ENCODE data around the gene DLGAP5. TPM values are rescaled to one million over a fixed set of nuclear protein-coding genes. Genes with fewer than 3 reads are reported as not detected.

DLGAP5 gene
- total RNA-seq, 2 experiments from 2014 or later = 79.7 to 84.8 TPM

DNA sequence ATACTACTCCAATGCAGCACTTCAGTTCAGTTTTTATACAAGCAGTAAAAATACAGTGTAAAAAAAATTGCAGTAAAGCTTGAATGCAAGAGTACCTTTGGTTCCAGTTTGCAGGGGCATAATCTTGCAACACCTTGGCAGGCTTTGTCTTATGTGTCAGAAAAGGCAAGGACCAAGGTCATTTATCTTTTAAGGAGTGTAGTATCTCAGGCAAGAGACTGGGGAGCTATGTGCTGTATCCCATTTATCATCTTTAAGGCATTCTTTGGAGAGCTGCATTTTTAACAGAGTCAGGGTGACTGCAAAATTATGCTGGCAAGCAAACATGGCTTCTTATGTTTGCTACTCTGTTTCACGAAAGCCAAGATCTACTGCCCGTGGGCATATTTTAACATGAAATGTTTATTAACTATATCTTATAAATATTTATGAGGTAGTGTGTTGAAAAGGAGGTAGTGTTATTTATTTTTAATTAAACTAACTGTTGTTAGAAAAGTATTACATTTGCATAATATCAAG, 14.8 kb upstream of the DLGAP5 start:
- Mint-ChIP-seq H3K27me3 (peaks cover 26% of the 10 kb centered on the region), H3K27ac (no peak overlapping the region), H3K4me1 (no peaks in the 10 kb centered on the region), H3K36me3 (no peaks in the 10 kb centered on the region), H3K9me3 (no peaks in the 10 kb centered on the region), H3K4me3 (no peak overlapping the region)
- POLR2A ChIA-PET = interaction anchor here (0.5 kb wide), 1 partner anchor 15 kb away, joined by 4 read pairs; the partner anchor contains the start of gene DLGAP5
- no peak for DNase-seq
- no peak for ATAC-seq (ENCODE audit: low read depth)

DNA sequence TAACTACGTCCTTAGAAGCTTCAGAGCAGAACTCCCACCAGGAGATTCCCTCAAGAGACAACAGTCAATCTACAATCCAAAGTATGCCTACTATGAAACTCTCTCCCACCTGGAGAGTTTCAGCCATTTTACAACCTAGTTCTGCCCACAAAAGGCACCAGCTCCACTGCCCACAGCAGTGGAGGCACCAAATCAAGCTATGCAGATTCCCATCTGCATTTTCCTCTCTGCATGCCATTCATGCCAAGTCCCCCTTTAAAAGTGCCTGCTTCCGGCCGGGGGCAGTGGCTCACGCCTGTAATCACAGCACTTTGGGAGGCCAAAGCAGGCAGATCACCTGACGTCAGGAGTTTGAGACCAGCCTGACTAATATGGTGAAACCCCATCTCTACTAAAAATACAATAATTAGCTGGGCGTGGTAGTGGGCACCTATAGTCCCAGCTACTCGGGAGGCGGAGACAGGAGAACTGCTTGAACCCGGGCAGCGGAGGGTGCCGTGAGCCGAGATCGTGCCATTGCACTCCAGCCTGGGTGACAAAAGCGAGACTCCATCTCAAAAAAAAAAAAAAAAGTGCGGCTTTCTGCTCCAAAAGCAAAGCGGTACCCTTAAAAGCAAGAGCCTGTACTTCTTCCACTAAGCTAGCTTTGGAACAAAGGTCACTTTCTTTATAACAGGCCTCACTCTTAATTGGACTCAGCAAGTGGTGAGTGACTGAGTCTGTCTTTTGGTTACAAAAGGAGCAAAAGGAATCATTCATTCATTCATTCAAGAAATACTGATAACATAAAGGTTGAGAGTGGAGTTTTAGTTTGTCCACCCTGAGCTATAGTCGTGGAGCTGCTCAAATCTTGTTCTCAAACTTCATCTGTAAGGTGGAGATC, 10.1 kb upstream of the DLGAP5 start:
- no peak for ATAC-seq (ENCODE audit: low read depth)
- POLR2A ChIA-PET = interaction anchor here (0.6 to 1.1 kb wide), 5 partner anchors 10 to 220 kb away, joined by 3 to 4 read pairs (median 3); no protein-coding TSS in a partner anchor
- H3K36me3 Mint-ChIP-seq = no peaks in the 10 kb centered on the region

DNA sequence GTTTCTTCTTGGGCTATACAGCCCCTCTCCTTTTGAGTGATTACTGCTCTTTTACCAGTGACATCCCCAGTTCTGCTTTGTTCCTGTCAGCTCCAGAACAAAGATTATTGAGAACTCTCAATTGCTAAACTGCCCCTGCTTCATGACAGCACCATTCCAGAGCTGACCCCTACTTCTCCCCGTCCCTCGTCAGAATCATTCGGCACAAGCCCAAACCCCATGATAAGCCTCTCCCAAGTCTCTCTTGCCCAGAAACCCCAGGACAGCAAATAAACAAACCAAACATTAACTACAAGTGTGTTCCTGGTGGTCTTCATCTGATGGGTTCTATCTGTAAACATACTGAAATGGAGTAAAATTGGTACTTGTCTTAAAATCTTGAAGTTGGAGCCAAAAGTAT, 9.3 kb upstream of the DLGAP5 start:
- Mint-ChIP-seq H3K4me1 (no peaks in the 10 kb centered on the region), H3K27ac (no peak overlapping the region), H3K4me3 (no peak overlapping the region), H3K9me3 (no peaks in the 10 kb centered on the region), H3K36me3 (no peaks in the 10 kb centered on the region), H3K27me3 (peaks cover 36% of the 10 kb centered on the region)
- DNase-seq (no peak), ATAC-seq (ENCODE audit: low read depth) (no peak)
- POLR2A ChIA-PET = interaction anchor here (0.6 to 1.1 kb wide), 2 partner anchors 9 to 105 kb away, joined by 3 read pairs; no protein-coding TSS in a partner anchor

More for the DNA sequence above, 10.1 kb upstream of the DLGAP5 start:
- Mint-ChIP-seq H3K9me3 (no peaks in the 10 kb centered on the region), H3K4me1 (no peaks in the 10 kb centered on the region), H3K27ac (no peak overlapping the region), H3K27me3 (peaks cover 35% of the 10 kb centered on the region), H3K4me3 (no peak overlapping the region)
- no peak for DNase-seq

DNA sequence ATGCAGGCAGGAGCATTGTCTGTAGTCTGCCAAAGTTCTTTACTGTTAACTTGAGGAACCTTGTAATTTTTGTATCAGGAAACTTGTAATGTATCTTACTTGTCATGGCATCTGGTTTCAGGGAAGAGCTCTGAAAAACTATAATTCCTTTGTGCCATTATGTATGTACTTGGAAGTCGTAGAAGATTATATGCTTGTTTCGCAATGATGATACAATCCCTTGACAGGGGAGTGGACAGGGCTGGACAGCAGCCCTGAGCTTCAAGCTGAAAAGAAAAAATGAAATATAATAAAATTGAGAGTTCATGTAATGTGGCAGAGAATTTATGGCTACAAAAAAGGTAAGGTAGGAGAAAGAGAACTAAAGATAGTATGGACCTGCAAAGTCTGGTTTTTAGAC, 7.4 kb upstream of the DLGAP5 start:
- Mint-ChIP-seq H3K27me3 (peaks cover 33% of the 10 kb centered on the region), H3K4me1 (no peaks in the 10 kb centered on the region), H3K27ac (no peak overlapping the region), H3K9me3 (no peaks in the 10 kb centered on the region), H3K36me3 (no peaks in the 10 kb centered on the region), H3K4me3 (no peak overlapping the region)
- ATAC-seq (ENCODE audit: low read depth) (no peak), DNase-seq (no peak)
- POLR2A ChIA-PET = no interaction called here

DNA sequence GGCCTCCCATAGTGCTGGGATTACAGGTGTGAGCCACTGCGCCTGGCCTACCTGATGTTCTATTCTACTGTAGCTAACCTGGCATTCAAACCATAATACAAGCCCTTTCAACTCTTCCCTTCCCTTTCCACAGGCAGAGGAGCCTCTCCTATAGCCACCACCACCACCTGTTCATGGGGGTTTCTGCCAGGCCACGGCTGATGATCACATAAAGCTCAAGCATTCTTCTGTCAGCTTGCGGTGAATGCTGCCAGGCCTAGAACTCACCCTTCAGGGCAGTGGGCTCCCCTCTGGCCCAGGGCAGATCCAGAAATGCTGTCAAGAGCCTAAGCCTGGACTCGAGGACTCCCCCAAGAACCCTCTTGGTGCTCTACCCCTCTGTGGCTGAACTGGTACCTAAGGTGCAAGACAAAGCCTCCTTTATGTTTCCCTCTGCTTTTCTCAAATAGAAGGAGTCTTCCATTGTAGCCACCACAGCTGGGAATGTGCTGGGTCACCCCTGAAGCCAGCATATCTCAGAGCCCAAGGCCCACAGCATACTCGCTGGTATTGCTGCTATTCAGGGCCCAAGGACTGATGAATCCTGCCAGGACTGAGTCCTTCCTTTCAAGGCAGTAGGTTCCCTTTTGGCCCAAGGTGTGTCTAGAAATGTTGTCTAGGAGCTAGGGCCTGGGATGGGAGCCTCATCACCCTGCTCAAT, 3.4 kb upstream of the DLGAP5 start:
- Mint-ChIP-seq H3K4me1 (peaks cover 12% of the 10 kb centered on the region), H3K36me3 (peaks cover 7% of the 10 kb centered on the region), H3K4me3 (no peak overlapping the region), H3K27me3 (peaks cover 15% of the 10 kb centered on the region), H3K9me3 (no peaks in the 10 kb centered on the region), H3K27ac (no peak overlapping the region)
- DNase-seq = no peak
- ATAC-seq (ENCODE audit: low read depth) = no peak
- POLR2A ChIA-PET = no interaction called here

DNA sequence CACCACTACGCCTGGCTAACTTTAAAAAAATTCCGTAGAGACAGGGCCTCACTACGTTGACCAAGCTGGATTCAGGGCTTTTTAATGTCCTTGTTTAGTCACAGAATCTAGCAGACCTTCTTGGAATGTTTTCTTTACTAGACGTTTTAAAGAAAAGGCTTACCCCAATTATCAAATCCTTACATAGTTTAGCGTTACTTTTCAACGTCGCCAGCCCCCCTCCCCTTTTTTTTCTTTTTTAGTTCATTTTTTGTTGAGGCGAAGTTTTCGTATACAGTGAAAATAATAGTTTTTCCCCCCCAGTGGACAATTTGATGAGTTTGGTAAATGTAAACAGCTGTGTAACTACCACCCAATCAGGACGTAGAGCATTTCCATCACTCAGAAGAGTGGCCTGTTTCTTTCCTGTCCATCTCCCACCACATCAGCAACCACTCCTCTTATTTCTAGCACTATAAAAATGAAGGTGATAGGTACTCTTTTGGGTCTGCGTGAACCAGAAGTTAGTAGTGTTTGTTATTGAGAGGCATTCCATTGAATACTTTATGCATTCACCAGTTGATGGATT, 753 bp upstream of the DLGAP5 start:
- H3K9me3 Mint-ChIP-seq = no peaks in the 10 kb centered on the region
- peak overlapping the region; percentile 92 for H3K27ac Mint-ChIP-seq
- ATAC-seq (ENCODE audit: low read depth) = no peak
- POLR2A ChIA-PET = interaction anchor here (0.7 to 2.2 kb wide), 11 partner anchors 9 to 285 kb away, joined by 3 to 14 read pairs (median 4); partner anchors contain the start of genes FBXO34, MAPK1IP1L, SOCS4 and WDHD1
- H3K4me1 Mint-ChIP-seq = peaks cover 26% of the 10 kb centered on the region
- peak overlapping the region; percentile 97 for H3K4me3 Mint-ChIP-seq
- peaks cover 17% of the 10 kb centered on the region for H3K36me3 Mint-ChIP-seq
- DNase-seq = no peak
- peaks cover 4% of the 10 kb centered on the region for H3K27me3 Mint-ChIP-seq

DNA sequence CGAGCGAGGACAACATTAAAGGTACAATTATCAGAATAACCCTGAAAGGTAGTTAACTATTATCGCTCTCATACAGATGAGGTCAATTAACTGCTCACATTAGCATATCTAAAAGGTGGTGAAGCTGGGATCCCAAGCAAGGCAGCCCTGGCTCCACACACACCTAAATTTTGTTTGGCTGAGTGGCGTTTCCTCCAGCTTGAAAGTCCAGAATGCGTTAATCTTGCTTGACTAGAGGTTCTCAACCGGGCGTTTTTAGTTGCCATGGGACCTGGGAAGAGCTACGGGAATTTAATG, 531 bp downstream of the DLGAP5 start:
- Mint-ChIP-seq H3K4me3 (peak overlapping the region; percentile 97), H3K36me3 (peaks cover 23% of the 10 kb centered on the region), H3K27ac (peak overlapping the region; percentile 92), H3K9me3 (no peaks in the 10 kb centered on the region), H3K4me1 (peaks cover 26% of the 10 kb centered on the region), H3K27me3 (no peaks in the 10 kb centered on the region)
- ATAC-seq (ENCODE audit: low read depth) (no peak), DNase-seq (no peak)
- POLR2A ChIA-PET = interaction anchor here (0.8 to 2.2 kb wide), 8 partner anchors 52 to 288 kb away, joined by 3 to 14 read pairs (median 4); partner anchors contain the start of genes FBXO34, MAPK1IP1L, SOCS4 and WDHD1

DNA sequence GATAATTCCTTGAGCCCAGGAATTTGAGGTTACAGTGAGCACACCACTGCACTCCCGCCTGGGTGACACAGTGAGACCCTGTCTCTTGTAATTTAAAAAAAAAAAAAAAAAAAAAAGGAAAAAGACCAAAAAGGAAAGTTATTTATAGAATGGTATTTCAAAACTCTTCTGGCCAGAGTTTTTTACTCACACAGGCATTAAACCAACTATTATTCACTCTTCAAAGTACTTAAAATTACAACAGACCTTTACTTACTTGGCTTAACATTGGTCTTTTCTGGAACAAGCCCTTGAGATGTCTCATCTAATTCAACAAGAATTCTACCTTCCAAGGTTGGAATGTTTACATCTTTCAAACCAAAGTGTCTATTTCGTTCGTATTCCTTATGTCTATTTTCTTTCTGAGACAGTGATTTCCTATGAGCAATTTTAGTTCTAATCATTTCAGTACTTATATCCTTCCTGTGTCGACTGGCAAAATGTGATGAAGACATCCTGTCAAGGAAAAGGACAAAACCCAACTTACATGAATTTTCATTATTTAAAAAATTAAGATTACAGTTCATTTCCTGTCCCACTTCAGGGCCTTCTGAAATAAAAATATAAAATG, 2.6 kb downstream of the DLGAP5 start:
- ATAC-seq (ENCODE audit: low read depth) = no peak
- H3K9me3 Mint-ChIP-seq = no peaks in the 10 kb centered on the region
- H3K4me3 Mint-ChIP-seq = peak overlapping the region; percentile 97
- no peak for DNase-seq
- no peak overlapping the region for H3K27ac Mint-ChIP-seq
- POLR2A ChIA-PET = interaction anchor here (1.0 kb wide), 1 partner anchor 137 kb away, joined by 4 read pairs; the partner anchor contains the start of gene MAPK1IP1L
- H3K36me3 Mint-ChIP-seq = peaks cover 28% of the 10 kb centered on the region
- H3K4me1 Mint-ChIP-seq = peaks cover 26% of the 10 kb centered on the region
- H3K27me3 Mint-ChIP-seq = no peaks in the 10 kb centered on the region

DNA sequence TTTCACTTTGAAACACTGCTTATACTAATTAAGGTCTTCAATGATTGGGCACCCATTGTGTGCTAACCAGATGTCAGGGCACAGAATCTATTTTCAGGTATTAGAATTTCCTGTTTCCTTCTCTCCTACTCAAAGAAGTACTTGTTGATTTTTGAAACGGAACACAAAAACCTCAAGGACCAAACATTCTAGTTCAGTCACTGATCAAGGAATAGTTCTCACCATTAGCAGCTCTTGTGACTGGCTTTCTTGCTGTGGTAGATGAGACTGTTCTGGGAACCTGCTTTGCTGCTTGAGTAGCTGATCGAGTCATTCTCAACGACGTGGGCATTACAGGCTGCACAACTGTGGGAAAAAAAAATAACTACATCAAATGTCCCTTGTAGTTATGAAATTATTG, 11.0 kb downstream of the DLGAP5 start:
- DNase-seq (no peak), ATAC-seq (ENCODE audit: low read depth) (no peak)
- Mint-ChIP-seq H3K9me3 (no peaks in the 10 kb centered on the region), H3K27me3 (no peaks in the 10 kb centered on the region), H3K27ac (no peak overlapping the region), H3K36me3 (peaks cover 39% of the 10 kb centered on the region), H3K4me3 (no peak overlapping the region), H3K4me1 (no peaks in the 10 kb centered on the region)
- POLR2A ChIA-PET = no interaction called here

DNA sequence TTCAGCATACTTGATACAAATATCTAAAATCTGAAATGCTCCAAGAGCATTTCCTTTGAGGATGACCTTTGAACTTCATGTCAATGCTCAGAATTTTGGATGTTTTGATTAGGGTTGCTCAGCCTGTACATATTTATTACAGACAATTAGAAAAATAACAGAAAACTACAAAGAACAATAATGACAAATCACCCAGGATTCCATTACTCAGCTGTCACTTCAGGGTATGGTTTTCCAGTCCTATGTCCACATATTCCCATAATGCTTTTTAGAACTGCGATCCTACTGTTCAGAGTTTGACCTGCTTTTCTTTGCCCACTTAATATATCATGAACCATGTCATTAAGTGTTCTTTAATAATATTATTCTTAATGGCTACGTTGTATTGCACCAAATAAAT, 11.4 kb downstream of the DLGAP5 start:
- ATAC-seq (ENCODE audit: low read depth) (no peak), DNase-seq (no peak)
- Mint-ChIP-seq H3K27ac (no peak overlapping the region), H3K4me1 (no peaks in the 10 kb centered on the region), H3K27me3 (no peaks in the 10 kb centered on the region), H3K9me3 (no peaks in the 10 kb centered on the region), H3K4me3 (no peak overlapping the region), H3K36me3 (peaks cover 39% of the 10 kb centered on the region)
- POLR2A ChIA-PET = no interaction called here

DNA sequence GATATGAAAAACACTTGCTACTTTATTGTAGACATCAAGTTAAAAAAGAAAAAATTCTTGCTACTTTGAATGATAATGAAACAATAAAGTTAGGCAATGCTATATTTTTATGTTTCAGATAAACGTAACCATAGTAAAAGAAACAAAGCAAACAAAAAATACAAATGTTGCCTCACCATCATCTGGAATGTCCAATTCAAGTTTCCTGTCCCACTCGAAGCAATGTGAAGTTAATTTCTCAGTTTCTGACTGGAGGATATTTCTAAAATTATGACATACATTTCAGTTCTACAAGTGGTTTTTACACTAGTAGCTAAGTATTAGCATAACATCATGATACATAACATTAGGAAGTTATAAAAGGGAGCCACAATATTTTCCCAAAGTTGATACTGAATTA, 20.9 kb downstream of the DLGAP5 start:
- no peaks in the 10 kb centered on the region for H3K27me3 Mint-ChIP-seq
- no peak overlapping the region for H3K27ac Mint-ChIP-seq
- DNase-seq (no peak), ATAC-seq (ENCODE audit: low read depth) (no peak)
- peaks cover 42% of the 10 kb centered on the region for H3K36me3 Mint-ChIP-seq
- POLR2A ChIA-PET = no interaction called here
- no peak overlapping the region for H3K4me3 Mint-ChIP-seq
- no peaks in the 10 kb centered on the region for H3K9me3 Mint-ChIP-seq
- H3K4me1 Mint-ChIP-seq = no peaks in the 10 kb centered on the region

DNA sequence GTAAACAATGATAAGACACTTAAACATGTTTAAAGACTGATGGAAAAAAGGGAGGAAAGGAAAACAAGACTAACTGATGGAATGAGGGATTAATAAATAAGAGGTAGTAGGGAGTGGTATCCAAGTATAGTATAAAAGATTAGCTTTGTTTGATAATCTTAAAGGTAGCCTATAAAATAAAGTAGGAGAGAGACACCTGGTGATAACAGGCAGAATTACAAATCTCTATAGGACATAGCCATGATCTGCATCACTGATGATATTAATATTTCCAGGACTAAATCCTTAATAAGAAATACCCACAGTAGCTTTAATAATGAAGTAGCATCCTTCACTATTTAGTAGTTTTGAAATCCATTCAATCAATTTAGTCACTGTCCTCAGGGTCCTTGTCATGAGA, 30.4 kb downstream of the DLGAP5 start:
- POLR2A ChIA-PET = interaction anchor here (0.5 to 1.7 kb wide), 7 partner anchors 30 to 144 kb away, joined by 3 to 5 read pairs (median 3); partner anchors contain the start of gene MAPK1IP1L
- H3K9me3 Mint-ChIP-seq = no peaks in the 10 kb centered on the region
- no peaks in the 10 kb centered on the region for H3K27me3 Mint-ChIP-seq
- H3K4me1 Mint-ChIP-seq = peaks cover 17% of the 10 kb centered on the region
- ATAC-seq (ENCODE audit: low read depth) = peak; percentile 54
- H3K27ac Mint-ChIP-seq = no peak overlapping the region
- no peak overlapping the region for H3K4me3 Mint-ChIP-seq
- DNase-seq = no peak
- peaks cover 63% of the 10 kb centered on the region for H3K36me3 Mint-ChIP-seq

DNA sequence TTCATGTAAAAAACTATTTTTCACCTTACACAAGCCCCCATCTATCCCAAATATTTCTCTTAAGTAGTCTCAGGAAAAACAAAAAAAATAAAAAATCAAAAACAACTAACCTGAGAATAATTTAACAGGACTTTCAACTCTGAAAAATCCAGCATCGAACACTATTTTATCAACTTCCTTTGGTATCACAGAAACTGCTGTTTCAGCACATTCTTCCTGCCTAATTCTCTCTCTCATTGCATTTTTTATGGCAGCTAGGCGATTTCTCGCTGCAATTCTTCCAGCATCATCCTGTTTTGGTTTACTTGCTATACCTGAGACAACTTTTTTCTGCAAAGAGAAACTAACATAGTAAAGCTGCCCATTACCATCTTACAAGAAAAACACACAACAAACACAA, 33.0 kb downstream of the DLGAP5 start:
- Mint-ChIP-seq H3K4me1 (peaks cover 11% of the 10 kb centered on the region), H3K4me3 (no peak overlapping the region), H3K9me3 (no peaks in the 10 kb centered on the region), H3K27me3 (no peaks in the 10 kb centered on the region), H3K27ac (no peak overlapping the region), H3K36me3 (peaks cover 62% of the 10 kb centered on the region)
- POLR2A ChIA-PET = no interaction called here
- ATAC-seq (ENCODE audit: low read depth) = no peak
- DNase-seq = no peak

All from activated naive CD8-positive, alpha-beta T cell treated with anti-CD3 and anti-CD28 coated beads, Interleukin-2, amount 10 ng/mL, durations not matched to agents 7 days and 5 days (primary cell).